Epidermal melanocyte (primary cell): ENCODE results near the gene MRFAP1.

Source experiments
- DNase-seq: peaks from one replicate; pipeline ENCODE4 v3.0.0; 2011; ENCODE audit warnings: low spot score; ENCODE audit not compliant: insufficient read length

The MRFAP1 gene

GRCh38 chr4:6640292-6641163 is at the start of gene MRFAP1:
MRFAP1 (plus strand) TSS chr4:6640685; CDS start chr4:6640863, 178 bp downstream.
- DNase-seq, result peak; percentile 77

GRCh38 chr4:6591313-6591712 is 49.2 kb upstream of the MRFAP1 start:
- DNase-seq, result no peak

GRCh38 chr4:6591781-6592180 is 48.7 kb upstream of the MRFAP1 start:
- no peak for DNase-seq

GRCh38 chr4:6592804-6593563 is 47.5 kb upstream of the MRFAP1 start:
- no peak for DNase-seq

GRCh38 chr4:6594341-6594740 is 46.1 kb upstream of the MRFAP1 start:
- no peak for DNase-seq

- no peak for DNase-seq
These were observed 45.6 kb upstream of the MRFAP1 start for GRCh38 chr4:6594826-6595355.

GRCh38 chr4:6595897-6596537 is 44.5 kb upstream of the MRFAP1 start:
- DNase-seq, result no peak

- no peak for DNase-seq
These were observed 43.5 kb upstream of the MRFAP1 start for GRCh38 chr4:6596948-6597347.

- DNase-seq, result no peak
These were observed 42.4 kb upstream of the MRFAP1 start for GRCh38 chr4:6598127-6598526.

GRCh38 chr4:6598641-6599040 is 41.8 kb upstream of the MRFAP1 start:
- DNase-seq, result no peak

- DNase-seq, result no peak
These were observed 38.7 kb upstream of the MRFAP1 start for GRCh38 chr4:6601661-6602250.

GRCh38 chr4:6602289-6602688 is 38.2 kb upstream of the MRFAP1 start:
- no peak for DNase-seq

- DNase-seq, result no peak
These were observed 37.4 kb upstream of the MRFAP1 start for GRCh38 chr4:6603128-6603527.

GRCh38 chr4:6605114-6605513 is 35.4 kb upstream of the MRFAP1 start:
- DNase-seq, result no peak

GRCh38 chr4:6605605-6606004 is 34.9 kb upstream of the MRFAP1 start:
- no peak for DNase-seq

GRCh38 chr4:6606465-6607235 is 33.8 kb upstream of the MRFAP1 start:
- no peak for DNase-seq

- no peak for DNase-seq
These were observed 33.0 kb upstream of the MRFAP1 start for GRCh38 chr4:6607368-6608055.

- no peak for DNase-seq
These were observed 31.6 kb upstream of the MRFAP1 start for GRCh38 chr4:6608758-6609414.

GRCh38 chr4:6609415-6610079 is 30.9 kb upstream of the MRFAP1 start:
- DNase-seq, result no peak
